Hepatocyte (in vitro differentiated cells): ENCODE data around the gene SEL1L3. TPM values are rescaled to one million over a fixed set of nuclear protein-coding genes. Genes with fewer than 3 reads are reported as not detected.

Experiments
- DNase-seq: peaks from one replicate; pipeline ENCODE4 v3.0.0-alpha.2; 2016; ENCODE audit warnings: low spot score
- H2AFZ ChIP-seq: fragments of 200-600 bp; sonication (generic); 2 replicates; pipeline ENCODE4 v1.6.0; 2016; ENCODE audit warnings: antibody characterized with exemption, mild to moderate bottlenecking
- H3K27ac ChIP-seq: fragments of 200-600 bp; sonication (generic); 2 replicates; pipeline ENCODE4 v1.5.1; 2016; ENCODE audit warnings: mild to moderate bottlenecking
- H3K27me3 ChIP-seq: fragments of 200-600 bp; sonication (generic); 2 replicates; pipeline ENCODE4 v1.6.1; 2016
- H3K36me3 ChIP-seq: fragments of 200-600 bp; sonication (generic); replicated peaks from 2 replicates; pipeline ENCODE4 v1.5.1; 2016; ENCODE audit warnings: low read depth; ENCODE audit not compliant: insufficient read depth
- H3K4me1 ChIP-seq: fragments of 200-600 bp; sonication (generic); 2 replicates; pipeline ENCODE4 v1.5.1; 2016; ENCODE audit warnings: mild to moderate bottlenecking, moderate library complexity; ENCODE audit not compliant: insufficient read depth
- H3K4me2 ChIP-seq: fragments of 200-600 bp; sonication (generic); 2 replicates; pipeline ENCODE4 v1.6.0; 2016
- H3K4me3 ChIP-seq: fragments of 200-600 bp; sonication (generic); 2 replicates; pipeline ENCODE4 v1.5.1; 2016; ENCODE audit warnings: mild to moderate bottlenecking
- H3K79me2 ChIP-seq: fragments of 200-600 bp; sonication (generic); 2 replicates; pipeline ENCODE4 v1.6.0; 2017; ENCODE audit warnings: mild to moderate bottlenecking
- H3K9me2 ChIP-seq: fragments of 200-600 bp; sonication (generic); replicated peaks from 2 replicates; pipeline ENCODE4 v1.6.0; 2017; ENCODE audit warnings: mild to moderate bottlenecking; ENCODE audit not compliant: insufficient read depth
- H3K9me3 ChIP-seq: fragments of 200-600 bp; sonication (generic); 2 replicates; pipeline ENCODE4 v1.5.1; 2016; ENCODE audit warnings: low read depth, mild to moderate bottlenecking
- H4K20me1 ChIP-seq: fragments of 200-600 bp; sonication (generic); 2 replicates; pipeline ENCODE4 v1.6.0; 2016; ENCODE audit warnings: mild to moderate bottlenecking; ENCODE audit not compliant: insufficient read depth, poor library complexity, severe bottlenecking
- EZH2 ChIP-seq: fragments of 200-600 bp; sonication (generic); IDR thresholded peaks from 2 replicates; pipeline ENCODE4 v1.6.1; 2016; ENCODE audit warnings: antibody characterized with exemption, mild to moderate bottlenecking, borderline replicate concordance
- EZH2phosphoT487 ChIP-seq: fragments of 200-600 bp; sonication (generic); IDR thresholded peaks from one replicate; pipeline ENCODE4 v1.6.1; 2018; ENCODE audit warnings: antibody characterized with exemption, mild to moderate bottlenecking, low read depth, moderate library complexity; ENCODE audit not compliant: unreplicated experiment, severe bottlenecking
- WGBS: methylation state at CpG from one replicate; pipeline ENCODE4 v1.1.6; 2016; ENCODE audit warnings: low lambda C conversion rate; ENCODE audit errors: missing lambda C conversion rate; 5-methylcytosine and 5-hydroxymethylcytosine counted together
- polyA plus RNA-seq: library from polyadenylated mRNA; unstranded; fragments of >200 nt; fragmentation: Nextera tagmentation; extraction: Ambion mirVana; gene quantifications from 2 replicates; pipeline ENCODE4 v1.2.1, GENCODE V29; 2016
- total RNA-seq: library from RNA; depleted of rRNA; stranded (reverse); fragments of >200 nt; gene quantifications from 2 replicates; pipeline ENCODE4 v1.2.3, GENCODE V29; 2014
- TF ChIP-seq, protein P1 (sequence below): fragments of 200-600 bp; sonication (generic); IDR thresholded peaks from 2 replicates; pipeline ENCODE4 v1.5.1; 2016; ENCODE audit warnings: antibody characterized with exemption, mild to moderate bottlenecking; ENCODE audit not compliant: poor library complexity

SEL1L3 gene
- total and polyA plus RNA-seq, 2 experiments from 2014 or later: 13.7 to 56.2 TPM

DNA sequence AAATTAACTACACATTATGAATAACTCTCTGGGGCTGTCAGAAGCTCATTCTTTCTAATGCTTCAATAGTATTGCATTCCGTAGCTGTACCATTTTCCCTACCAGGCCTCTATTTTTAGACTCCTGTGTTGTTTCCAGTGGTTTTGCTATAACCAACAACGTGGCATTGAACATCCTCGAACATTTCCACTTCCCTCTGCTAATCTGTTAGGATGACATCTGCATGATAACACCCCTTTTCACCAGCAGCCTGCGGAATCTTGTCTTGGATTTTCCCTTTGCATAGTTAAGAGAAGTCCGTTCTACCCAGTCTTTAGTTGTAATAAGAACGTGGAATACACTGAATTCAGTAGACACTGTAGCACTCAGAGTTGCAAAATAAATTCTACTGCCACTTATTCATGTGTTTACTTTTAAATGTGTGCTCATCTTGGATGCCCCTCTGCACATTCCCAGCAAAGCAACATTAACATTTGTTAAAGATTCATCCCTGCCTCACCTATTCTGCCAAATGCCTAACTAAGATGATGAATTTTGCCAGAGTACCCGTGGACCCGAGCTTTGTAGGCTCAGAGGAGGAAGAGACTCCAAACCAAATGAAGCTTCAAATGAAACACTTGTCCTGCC is 55.6 kb downstream of the SEL1L3 start:
- Histone ChIP-seq H3K36me3 (no peaks in the 10 kb centered on the region), H3K9me2 (no peaks in the 10 kb centered on the region), H3K27ac (no peak overlapping the region), H3K27me3 (no peaks in the 10 kb centered on the region), H3K79me2 (no peaks in the 10 kb centered on the region), H3K4me1 (no peaks in the 10 kb centered on the region), H3K4me3 (no peak overlapping the region), H4K20me1 (no peaks in the 10 kb centered on the region), H3K4me2 (no peak overlapping the region), H2AFZ (no peak overlapping the region), H3K9me3 (no peaks in the 10 kb centered on the region)
- DNase-seq: peak; percentile 12
- TF ChIP-seq, protein P1, sequence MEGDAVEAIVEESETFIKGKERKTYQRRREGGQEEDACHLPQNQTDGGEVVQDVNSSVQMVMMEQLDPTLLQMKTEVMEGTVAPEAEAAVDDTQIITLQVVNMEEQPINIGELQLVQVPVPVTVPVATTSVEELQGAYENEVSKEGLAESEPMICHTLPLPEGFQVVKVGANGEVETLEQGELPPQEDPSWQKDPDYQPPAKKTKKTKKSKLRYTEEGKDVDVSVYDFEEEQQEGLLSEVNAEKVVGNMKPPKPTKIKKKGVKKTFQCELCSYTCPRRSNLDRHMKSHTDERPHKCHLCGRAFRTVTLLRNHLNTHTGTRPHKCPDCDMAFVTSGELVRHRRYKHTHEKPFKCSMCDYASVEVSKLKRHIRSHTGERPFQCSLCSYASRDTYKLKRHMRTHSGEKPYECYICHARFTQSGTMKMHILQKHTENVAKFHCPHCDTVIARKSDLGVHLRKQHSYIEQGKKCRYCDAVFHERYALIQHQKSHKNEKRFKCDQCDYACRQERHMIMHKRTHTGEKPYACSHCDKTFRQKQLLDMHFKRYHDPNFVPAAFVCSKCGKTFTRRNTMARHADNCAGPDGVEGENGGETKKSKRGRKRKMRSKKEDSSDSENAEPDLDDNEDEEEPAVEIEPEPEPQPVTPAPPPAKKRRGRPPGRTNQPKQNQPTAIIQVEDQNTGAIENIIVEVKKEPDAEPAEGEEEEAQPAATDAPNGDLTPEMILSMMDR: no peak
- TF ChIP-seq EZH2 (no peak), EZH2phosphoT487 (no peak)
- WGBS: 61% methylated on average over 8 of the region's 8 CpGs

DNA sequence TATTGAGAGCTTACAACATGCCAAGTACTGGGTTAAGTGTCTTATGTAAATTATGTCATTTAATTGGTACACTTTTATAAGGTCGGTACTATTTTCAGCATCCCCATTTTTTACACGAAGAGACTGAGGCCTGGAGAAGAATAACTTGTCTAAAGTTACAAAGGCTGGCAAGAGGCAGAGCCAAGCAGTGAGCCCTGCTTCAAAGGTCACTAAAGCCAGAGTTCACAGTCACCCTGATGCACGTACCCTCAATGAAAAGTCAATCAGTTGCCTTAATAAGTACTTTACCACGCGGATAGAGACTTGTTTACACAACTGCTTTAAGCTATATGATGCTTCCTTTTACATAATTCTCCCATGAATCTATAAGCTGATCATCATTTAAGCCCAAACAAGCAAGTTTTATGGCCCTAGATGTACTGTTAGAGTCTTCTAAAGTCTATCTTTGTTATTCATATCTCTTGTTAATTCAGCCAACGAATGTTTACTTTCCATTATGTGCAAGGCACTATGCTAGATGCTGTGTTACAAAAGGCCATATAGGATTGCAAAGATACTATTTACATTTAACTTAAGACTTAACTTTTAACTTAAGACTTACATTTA is 57.4 kb downstream of the SEL1L3 start:
- no peaks in the 10 kb centered on the region for H3K9me2 ChIP-seq
- 76% methylated on average over 6 of the region's 6 CpGs for WGBS
- no peaks in the 10 kb centered on the region for H3K27me3 ChIP-seq
- no peaks in the 10 kb centered on the region for H3K36me3 ChIP-seq
- no peak overlapping the region for H3K4me3 ChIP-seq
- TF ChIP-seq EZH2phosphoT487 (no peak), EZH2 (no peak)
- TF ChIP-seq, protein P1: no peak
- H2AFZ ChIP-seq: no peak overlapping the region
- no peaks in the 10 kb centered on the region for H3K4me1 ChIP-seq
- no peak for DNase-seq
- H3K79me2 ChIP-seq: no peaks in the 10 kb centered on the region
- no peak overlapping the region for H3K27ac ChIP-seq
- no peaks in the 10 kb centered on the region for H4K20me1 ChIP-seq
- H3K4me2 ChIP-seq: no peak overlapping the region
- no peaks in the 10 kb centered on the region for H3K9me3 ChIP-seq

DNA sequence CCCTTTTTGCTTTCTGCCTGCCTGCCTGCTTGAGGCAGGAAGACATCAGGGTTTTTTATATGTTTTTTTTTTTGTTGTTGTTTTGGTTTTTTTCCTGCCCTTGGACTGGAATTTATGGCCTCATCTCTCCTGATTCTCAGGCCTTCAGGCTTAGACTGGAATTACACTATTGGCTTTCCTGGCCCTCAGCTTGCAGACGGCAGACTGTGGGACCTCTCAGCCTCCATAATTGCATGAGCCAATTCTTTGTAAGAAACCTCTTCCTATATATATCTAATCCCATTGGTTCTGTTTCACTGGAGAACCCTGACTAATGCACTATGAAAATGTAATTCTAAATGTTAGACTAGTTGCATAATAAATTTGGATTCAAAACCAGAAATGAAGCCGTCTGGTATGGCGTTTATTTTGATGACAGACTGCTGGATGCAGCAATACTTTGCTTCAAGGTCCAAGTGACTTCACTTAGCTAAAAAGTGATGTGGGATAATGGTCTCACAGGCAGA is 59.0 kb downstream of the SEL1L3 start:
- H3K36me3 ChIP-seq: no peaks in the 10 kb centered on the region

More for the DNA sequence above, 59.0 kb downstream of the SEL1L3 start:
- WGBS: 85% methylated on average over 3 of the region's 3 CpGs
- no peaks in the 10 kb centered on the region for H3K79me2 ChIP-seq
- no peak overlapping the region for H3K27ac ChIP-seq
- H4K20me1 ChIP-seq: no peaks in the 10 kb centered on the region
- H2AFZ ChIP-seq: no peak overlapping the region
- no peak overlapping the region for H3K4me3 ChIP-seq
- no peaks in the 10 kb centered on the region for H3K27me3 ChIP-seq
- no peak for DNase-seq
- H3K4me2 ChIP-seq: no peak overlapping the region
- TF ChIP-seq EZH2: no peak
- TF ChIP-seq EZH2phosphoT487: no peak
- TF ChIP-seq, protein P1: no peak
- no peaks in the 10 kb centered on the region for H3K9me3 ChIP-seq
- no peaks in the 10 kb centered on the region for H3K4me1 ChIP-seq
- H3K9me2 ChIP-seq: no peaks in the 10 kb centered on the region
